GM23338 (cell line): ENCODE data around the gene GRK5. TPM values are rescaled to one million over a fixed set of nuclear protein-coding genes. Genes with fewer than 3 reads are reported as not detected.

Source experiments
- ATAC-seq: fragments of 200-7000 bp; cut with Tn5 transposase; 3 replicates; pipeline ENCODE4 v1.9.1; 2020
- DNase-seq: peaks from one replicate; pipeline ENCODE4 v3.0.0-alpha.2; 2015; ENCODE audit warnings: low spot score
- H2AFZ ChIP-seq: fragments of 200-600 bp; sonication (generic); 2 replicates; pipeline ENCODE4 v1.8.0; 2016; ENCODE audit warnings: antibody characterized with exemption, mild to moderate bottlenecking, moderate library complexity
- H3F3A ChIP-seq: fragments of 200-600 bp; sonication (generic); replicated peaks from 2 replicates; pipeline ENCODE4 v1.8.0; 2017; ENCODE audit warnings: antibody characterized with exemption, mixed run types, low read depth
- H3K27ac ChIP-seq: fragments of 200-600 bp; sonication (generic); 2 replicates; pipeline ENCODE4 v1.6.1; 2016; ENCODE audit warnings: low read depth
- H3K27me3 ChIP-seq: fragments of 200-600 bp; sonication (generic); 2 replicates; pipeline ENCODE4 v1.8.0; 2016; ENCODE audit warnings: mild to moderate bottlenecking, mixed run types, moderate library complexity; ENCODE audit not compliant: insufficient read depth
- H3K36me3 ChIP-seq: fragments of 200-600 bp; sonication (generic); 2 replicates; pipeline ENCODE4 v1.8.0; 2016; ENCODE audit warnings: mild to moderate bottlenecking; ENCODE audit not compliant: insufficient read depth
- H3K4me1 ChIP-seq: fragments of 200-600 bp; sonication (generic); 2 replicates; pipeline ENCODE4 v1.8.0; 2016; ENCODE audit warnings: mild to moderate bottlenecking, moderate library complexity; ENCODE audit not compliant: insufficient read depth
- H3K4me2 ChIP-seq: fragments of 200-600 bp; sonication (generic); 2 replicates; pipeline ENCODE4 v1.7.1; 2017; ENCODE audit warnings: mixed run types
- H3K4me3 ChIP-seq: fragments of 200-600 bp; sonication (generic); 2 replicates; pipeline ENCODE4 v1.6.1; 2016; ENCODE audit warnings: mixed run types
- H3K79me2 ChIP-seq: fragments of 200-600 bp; sonication (generic); replicated peaks from 2 replicates; pipeline ENCODE4 v1.8.0; 2017; ENCODE audit warnings: mild to moderate bottlenecking; ENCODE audit not compliant: insufficient read depth
- H3K9me2 ChIP-seq: fragments of 200-600 bp; sonication (generic); 2 replicates; pipeline ENCODE4 v1.8.0; 2017; ENCODE audit not compliant: insufficient read depth
- H4K20me1 ChIP-seq: fragments of 200-600 bp; sonication (generic); replicated peaks from 2 replicates; pipeline ENCODE4 v1.8.0; 2017; ENCODE audit warnings: mild to moderate bottlenecking; ENCODE audit not compliant: insufficient read depth
- H3K27ac Mint-ChIP-seq: 2 replicates; pipeline ENCODE4 v1.8.0; 2020; ENCODE audit warnings: inconsistent platforms, mild to moderate bottlenecking, moderate library complexity, mixed read lengths
- H3K27me3 Mint-ChIP-seq: 3 replicates; pipeline ENCODE4 v1.8.0; 2022; ENCODE audit warnings: low read depth, mild to moderate bottlenecking, moderate library complexity, mixed read lengths, inconsistent platforms; ENCODE audit not compliant: insufficient read depth, poor library complexity
- H3K36me3 Mint-ChIP-seq: 3 replicates; pipeline ENCODE4 v1.8.0; 2021; ENCODE audit warnings: low read depth, mild to moderate bottlenecking, inconsistent platforms, moderate library complexity, mixed read lengths
- H3K4me1 Mint-ChIP-seq: 3 replicates; pipeline ENCODE4 v1.8.0; 2020; ENCODE audit warnings: mild to moderate bottlenecking, inconsistent platforms, mixed read lengths
- H3K4me3 Mint-ChIP-seq: 3 replicates; pipeline ENCODE4 v1.8.0; 2021; ENCODE audit warnings: moderate library complexity, mild to moderate bottlenecking, inconsistent platforms, mixed read lengths
- H3K9me3 Mint-ChIP-seq: 3 replicates; pipeline ENCODE4 v1.8.0; 2020; ENCODE audit warnings: moderate library complexity, mild to moderate bottlenecking, inconsistent platforms, mixed read lengths
- EZH2 ChIP-seq: fragments of 200-600 bp; sonication (generic); IDR thresholded peaks from one replicate; pipeline ENCODE4 v1.8.0; 2017; ENCODE audit warnings: antibody characterized with exemption, mild to moderate bottlenecking, low read depth; ENCODE audit not compliant: unreplicated experiment
- EZH2phosphoT487 ChIP-seq: fragments of 200-600 bp; sonication (generic); IDR thresholded peaks from one replicate; pipeline ENCODE4 v1.8.1; 2018; ENCODE audit warnings: antibody characterized with exemption; ENCODE audit not compliant: unreplicated experiment
- NANOG ChIP-seq: IDR thresholded peaks from 2 replicates; pipeline ENCODE4 v1.6.1; 2016; ENCODE audit warnings: antibody characterized with exemption, borderline replicate concordance
- POLR2AphosphoS5 ChIP-seq: IDR thresholded peaks from 2 replicates; pipeline ENCODE4 v1.6.1; 2016; ENCODE audit warnings: antibody characterized with exemption, low read depth
- STAT1 ChIP-seq: IDR thresholded peaks from one replicate; pipeline ENCODE4 v1.6.1; 2016; ENCODE audit warnings: antibody characterized with exemption; ENCODE audit not compliant: unreplicated experiment
- ZNF114 ChIP-seq: fragments of 250-450 bp; sonication (Bioruptor Pico); IDR thresholded peaks from 2 replicates; pipeline ENCODE4 v1.5.0; 2020; ENCODE audit warnings: mild to moderate bottlenecking, moderate library complexity
- ZNF331 ChIP-seq: fragments of 250-450 bp; sonication (Bioruptor Pico); IDR thresholded peaks from 2 replicates; pipeline ENCODE4 v1.5.0; 2020; ENCODE audit warnings: low read depth, mild to moderate bottlenecking, moderate library complexity
- polyA plus RNA-seq: library from polyadenylated mRNA; unstranded; fragments of >200 nt; fragmentation: Nextera tagmentation; extraction: Ambion mirVana; gene quantifications from 2 replicates; pipeline ENCODE4 v1.2.1, GENCODE V29; 2016
- total RNA-seq: library from RNA; depleted of rRNA; stranded (reverse); fragments of >200 nt; shearing (Covaris generic); gene quantifications from 2 replicates; pipeline ENCODE4 v1.2.3, GENCODE V29; 2014
- TF ChIP-seq, protein P1 (sequence below): IDR thresholded peaks from 2 replicates; pipeline ENCODE4 v1.6.1; 2016; ENCODE audit warnings: antibody characterized with exemption
- TF ChIP-seq, protein P2 (sequence below): IDR thresholded peaks from one replicate; pipeline ENCODE4 v1.6.1; 2018; ENCODE audit warnings: antibody characterized with exemption; ENCODE audit not compliant: unreplicated experiment
- TF ChIP-seq, protein P3 (sequence below): fragments of 250-450 bp; sonication (Bioruptor Pico); IDR thresholded peaks from 2 replicates; pipeline ENCODE4 v1.5.0; 2020; ENCODE audit warnings: mild to moderate bottlenecking, moderate library complexity
- TF ChIP-seq, protein P4 (sequence below), 2 experiments: fragments of 200-600 bp in 1 of 2; sonication (generic) in 1 of 2; conservative IDR thresholded peaks; 2 replicates each; pipeline versions ENCODE4 v1.5.1 to v1.6.1; 2016 to 2017; ENCODE audit warnings: antibody characterized with exemption in 2 of 2, low read depth in 2 of 2, mild to moderate bottlenecking in 2 of 2, moderate library complexity in 1 of 2

Gene GRK5
- total and polyA plus RNA-seq, 2 experiments from 2014 or later: 0.53 to 2.0 TPM

DNA sequence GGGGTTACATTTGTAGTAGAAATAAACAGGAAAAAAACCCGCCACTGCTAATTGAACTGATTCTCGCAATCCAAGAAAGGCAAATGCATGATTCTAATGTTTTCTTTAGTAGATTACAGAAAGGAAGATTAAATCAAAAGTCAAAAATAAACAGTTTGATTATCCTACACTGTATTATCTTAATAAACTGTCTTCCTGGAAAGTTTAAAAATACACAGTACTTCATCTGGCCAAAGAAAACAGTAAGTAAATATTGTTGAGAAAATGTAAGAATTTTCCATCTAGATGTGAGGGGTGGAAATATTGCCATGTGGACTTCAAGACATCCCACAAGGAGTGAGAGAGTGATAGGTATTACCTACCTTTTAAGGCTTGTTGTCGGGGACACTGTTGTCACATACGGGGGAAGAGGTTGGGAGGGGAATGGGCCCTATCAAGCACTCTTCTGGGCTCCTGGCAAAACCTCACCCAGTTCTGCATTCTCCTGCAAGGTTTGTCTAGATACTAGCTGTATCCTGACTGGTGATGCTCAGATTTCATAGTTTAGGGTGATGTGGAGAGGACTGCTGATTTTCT is 17.8 kb downstream of the GRK5 start:
- H3K9me3 Mint-ChIP-seq: no peaks in the 10 kb centered on the region; the same call in 2 of the 3 replicates
- TF ChIP-seq POLR2AphosphoS5: no peak
- TF ChIP-seq STAT1: no peak
- no peak for TF ChIP-seq EZH2
- TF ChIP-seq, protein P1, sequence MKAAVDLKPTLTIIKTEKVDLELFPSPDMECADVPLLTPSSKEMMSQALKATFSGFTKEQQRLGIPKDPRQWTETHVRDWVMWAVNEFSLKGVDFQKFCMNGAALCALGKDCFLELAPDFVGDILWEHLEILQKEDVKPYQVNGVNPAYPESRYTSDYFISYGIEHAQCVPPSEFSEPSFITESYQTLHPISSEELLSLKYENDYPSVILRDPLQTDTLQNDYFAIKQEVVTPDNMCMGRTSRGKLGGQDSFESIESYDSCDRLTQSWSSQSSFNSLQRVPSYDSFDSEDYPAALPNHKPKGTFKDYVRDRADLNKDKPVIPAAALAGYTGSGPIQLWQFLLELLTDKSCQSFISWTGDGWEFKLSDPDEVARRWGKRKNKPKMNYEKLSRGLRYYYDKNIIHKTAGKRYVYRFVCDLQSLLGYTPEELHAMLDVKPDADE: no peak
- TF ChIP-seq, protein P2, sequence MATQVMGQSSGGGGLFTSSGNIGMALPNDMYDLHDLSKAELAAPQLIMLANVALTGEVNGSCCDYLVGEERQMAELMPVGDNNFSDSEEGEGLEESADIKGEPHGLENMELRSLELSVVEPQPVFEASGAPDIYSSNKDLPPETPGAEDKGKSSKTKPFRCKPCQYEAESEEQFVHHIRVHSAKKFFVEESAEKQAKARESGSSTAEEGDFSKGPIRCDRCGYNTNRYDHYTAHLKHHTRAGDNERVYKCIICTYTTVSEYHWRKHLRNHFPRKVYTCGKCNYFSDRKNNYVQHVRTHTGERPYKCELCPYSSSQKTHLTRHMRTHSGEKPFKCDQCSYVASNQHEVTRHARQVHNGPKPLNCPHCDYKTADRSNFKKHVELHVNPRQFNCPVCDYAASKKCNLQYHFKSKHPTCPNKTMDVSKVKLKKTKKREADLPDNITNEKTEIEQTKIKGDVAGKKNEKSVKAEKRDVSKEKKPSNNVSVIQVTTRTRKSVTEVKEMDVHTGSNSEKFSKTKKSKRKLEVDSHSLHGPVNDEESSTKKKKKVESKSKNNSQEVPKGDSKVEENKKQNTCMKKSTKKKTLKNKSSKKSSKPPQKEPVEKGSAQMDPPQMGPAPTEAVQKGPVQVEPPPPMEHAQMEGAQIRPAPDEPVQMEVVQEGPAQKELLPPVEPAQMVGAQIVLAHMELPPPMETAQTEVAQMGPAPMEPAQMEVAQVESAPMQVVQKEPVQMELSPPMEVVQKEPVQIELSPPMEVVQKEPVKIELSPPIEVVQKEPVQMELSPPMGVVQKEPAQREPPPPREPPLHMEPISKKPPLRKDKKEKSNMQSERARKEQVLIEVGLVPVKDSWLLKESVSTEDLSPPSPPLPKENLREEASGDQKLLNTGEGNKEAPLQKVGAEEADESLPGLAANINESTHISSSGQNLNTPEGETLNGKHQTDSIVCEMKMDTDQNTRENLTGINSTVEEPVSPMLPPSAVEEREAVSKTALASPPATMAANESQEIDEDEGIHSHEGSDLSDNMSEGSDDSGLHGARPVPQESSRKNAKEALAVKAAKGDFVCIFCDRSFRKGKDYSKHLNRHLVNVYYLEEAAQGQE: no peak
- TF ChIP-seq, protein P3, sequence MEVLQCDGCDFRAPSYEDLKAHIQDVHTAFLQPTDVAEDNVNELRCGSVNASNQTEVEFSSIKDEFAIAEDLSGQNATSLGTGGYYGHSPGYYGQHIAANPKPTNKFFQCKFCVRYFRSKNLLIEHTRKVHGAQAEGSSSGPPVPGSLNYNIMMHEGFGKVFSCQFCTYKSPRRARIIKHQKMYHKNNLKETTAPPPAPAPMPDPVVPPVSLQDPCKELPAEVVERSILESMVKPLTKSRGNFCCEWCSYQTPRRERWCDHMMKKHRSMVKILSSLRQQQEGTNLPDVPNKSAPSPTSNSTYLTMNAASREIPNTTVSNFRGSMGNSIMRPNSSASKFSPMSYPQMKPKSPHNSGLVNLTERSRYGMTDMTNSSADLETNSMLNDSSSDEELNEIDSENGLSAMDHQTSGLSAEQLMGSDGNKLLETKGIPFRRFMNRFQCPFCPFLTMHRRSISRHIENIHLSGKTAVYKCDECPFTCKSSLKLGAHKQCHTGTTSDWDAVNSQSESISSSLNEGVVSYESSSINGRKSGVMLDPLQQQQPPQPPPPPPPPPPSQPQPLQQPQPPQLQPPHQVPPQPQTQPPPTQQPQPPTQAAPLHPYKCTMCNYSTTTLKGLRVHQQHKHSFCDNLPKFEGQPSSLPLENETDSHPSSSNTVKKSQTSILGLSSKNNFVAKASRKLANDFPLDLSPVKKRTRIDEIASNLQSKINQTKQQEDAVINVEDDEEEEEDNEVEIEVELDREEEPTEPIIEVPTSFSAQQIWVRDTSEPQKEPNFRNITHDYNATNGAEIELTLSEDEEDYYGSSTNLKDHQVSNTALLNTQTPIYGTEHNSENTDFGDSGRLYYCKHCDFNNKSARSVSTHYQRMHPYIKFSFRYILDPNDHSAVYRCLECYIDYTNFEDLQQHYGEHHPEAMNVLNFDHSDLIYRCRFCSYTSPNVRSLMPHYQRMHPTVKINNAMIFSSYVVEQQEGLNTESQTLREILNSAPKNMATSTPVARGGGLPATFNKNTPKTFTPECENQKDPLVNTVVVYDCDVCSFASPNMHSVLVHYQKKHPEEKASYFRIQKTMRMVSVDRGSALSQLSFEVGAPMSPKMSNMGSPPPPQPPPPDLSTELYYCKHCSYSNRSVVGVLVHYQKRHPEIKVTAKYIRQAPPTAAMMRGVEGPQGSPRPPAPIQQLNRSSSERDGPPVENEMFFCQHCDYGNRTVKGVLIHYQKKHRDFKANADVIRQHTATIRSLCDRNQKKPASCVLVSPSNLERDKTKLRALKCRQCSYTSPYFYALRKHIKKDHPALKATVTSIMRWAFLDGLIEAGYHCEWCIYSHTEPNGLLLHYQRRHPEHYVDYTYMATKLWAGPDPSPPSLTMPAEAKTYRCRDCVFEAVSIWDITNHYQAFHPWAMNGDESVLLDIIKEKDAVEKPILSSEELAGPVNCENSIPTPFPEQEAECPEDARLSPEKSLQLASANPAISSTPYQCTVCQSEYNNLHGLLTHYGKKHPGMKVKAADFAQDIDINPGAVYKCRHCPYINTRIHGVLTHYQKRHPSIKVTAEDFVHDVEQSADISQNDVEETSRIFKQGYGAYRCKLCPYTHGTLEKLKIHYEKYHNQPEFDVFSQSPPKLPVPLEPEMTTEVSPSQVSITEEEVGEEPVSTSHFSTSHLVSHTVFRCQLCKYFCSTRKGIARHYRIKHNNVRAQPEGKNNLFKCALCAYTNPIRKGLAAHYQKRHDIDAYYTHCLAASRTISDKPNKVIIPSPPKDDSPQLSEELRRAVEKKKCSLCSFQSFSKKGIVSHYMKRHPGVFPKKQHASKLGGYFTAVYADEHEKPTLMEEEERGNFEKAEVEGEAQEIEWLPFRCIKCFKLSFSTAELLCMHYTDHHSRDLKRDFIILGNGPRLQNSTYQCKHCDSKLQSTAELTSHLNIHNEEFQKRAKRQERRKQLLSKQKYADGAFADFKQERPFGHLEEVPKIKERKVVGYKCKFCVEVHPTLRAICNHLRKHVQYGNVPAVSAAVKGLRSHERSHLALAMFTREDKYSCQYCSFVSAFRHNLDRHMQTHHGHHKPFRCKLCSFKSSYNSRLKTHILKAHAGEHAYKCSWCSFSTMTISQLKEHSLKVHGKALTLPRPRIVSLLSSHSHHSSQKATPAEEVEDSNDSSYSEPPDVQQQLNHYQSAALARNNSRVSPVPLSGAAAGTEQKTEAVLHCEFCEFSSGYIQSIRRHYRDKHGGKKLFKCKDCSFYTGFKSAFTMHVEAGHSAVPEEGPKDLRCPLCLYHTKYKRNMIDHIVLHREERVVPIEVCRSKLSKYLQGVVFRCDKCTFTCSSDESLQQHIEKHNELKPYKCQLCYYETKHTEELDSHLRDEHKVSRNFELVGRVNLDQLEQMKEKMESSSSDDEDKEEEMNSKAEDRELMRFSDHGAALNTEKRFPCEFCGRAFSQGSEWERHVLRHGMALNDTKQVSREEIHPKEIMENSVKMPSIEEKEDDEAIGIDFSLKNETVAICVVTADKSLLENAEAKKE (CRISPR knock-in tag): no peak
- TF ChIP-seq ZNF331 (CRISPR knock-in tag): no peak
- TF ChIP-seq EZH2phosphoT487: no peak
- TF ChIP-seq, protein P4, sequence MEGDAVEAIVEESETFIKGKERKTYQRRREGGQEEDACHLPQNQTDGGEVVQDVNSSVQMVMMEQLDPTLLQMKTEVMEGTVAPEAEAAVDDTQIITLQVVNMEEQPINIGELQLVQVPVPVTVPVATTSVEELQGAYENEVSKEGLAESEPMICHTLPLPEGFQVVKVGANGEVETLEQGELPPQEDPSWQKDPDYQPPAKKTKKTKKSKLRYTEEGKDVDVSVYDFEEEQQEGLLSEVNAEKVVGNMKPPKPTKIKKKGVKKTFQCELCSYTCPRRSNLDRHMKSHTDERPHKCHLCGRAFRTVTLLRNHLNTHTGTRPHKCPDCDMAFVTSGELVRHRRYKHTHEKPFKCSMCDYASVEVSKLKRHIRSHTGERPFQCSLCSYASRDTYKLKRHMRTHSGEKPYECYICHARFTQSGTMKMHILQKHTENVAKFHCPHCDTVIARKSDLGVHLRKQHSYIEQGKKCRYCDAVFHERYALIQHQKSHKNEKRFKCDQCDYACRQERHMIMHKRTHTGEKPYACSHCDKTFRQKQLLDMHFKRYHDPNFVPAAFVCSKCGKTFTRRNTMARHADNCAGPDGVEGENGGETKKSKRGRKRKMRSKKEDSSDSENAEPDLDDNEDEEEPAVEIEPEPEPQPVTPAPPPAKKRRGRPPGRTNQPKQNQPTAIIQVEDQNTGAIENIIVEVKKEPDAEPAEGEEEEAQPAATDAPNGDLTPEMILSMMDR (conservative IDR thresholded peaks at IDR 0.05; ENCODE audit: low read depth in 2 of 2): no peak
- no peak for TF ChIP-seq ZNF114
- no peak for TF ChIP-seq NANOG
- Histone ChIP-seq H3K4me2 (no peak overlapping the region), H3K9me2 (no peaks in the 10 kb centered on the region), H3K79me2 (no peaks in the 10 kb centered on the region), H3K4me1 (0 out of 2 replicates have a peak, but pooled peaks cover 5% of the 10 kb centered on the region), H4K20me1 (no peaks in the 10 kb centered on the region), H3K36me3 (no peaks in the 10 kb centered on the region), H2AFZ (no peak overlapping the region), H3F3A (no peaks in the 10 kb centered on the region), H3K4me3 (no peak overlapping the region), H3K27ac (no peak overlapping the region), H3K27me3 (no peaks in the 10 kb centered on the region)
- ATAC-seq (no peak), DNase-seq (no peak)
- H3K4me1 Mint-ChIP-seq: peaks cover 14% of the 10 kb centered on the region
- no peak overlapping the region for H3K27ac Mint-ChIP-seq
- no peak overlapping the region for H3K4me3 Mint-ChIP-seq
- H3K27me3 Mint-ChIP-seq: no peaks in the 10 kb centered on the region
- H3K36me3 Mint-ChIP-seq: no peaks in the 10 kb centered on the region
